Esophagus muscularis mucosa (tissue), 4 donors: ENCODE data around the gene INPP4B. TPM values are rescaled to one million over a fixed set of nuclear protein-coding genes. Genes with fewer than 3 reads are reported as not detected.

Experiments
- DNase-seq: peaks from one replicate; pipeline ENCODE4 v3.0.0-alpha.2; 2017; ENCODE audit errors: extremely low spot score
- H3K27ac ChIP-seq, 4 donors: fragments of 200-600 bp; sonication (generic); replicated peaks in 1 of 4; 1 replicate in 3 of 4; 2 replicates in 1 of 4; pipeline ENCODE4 v1.5.1; 2016 to 2019; ENCODE audit warnings: mild to moderate bottlenecking in 1 of 4
- H3K27me3 ChIP-seq, 4 donors: fragments of 200-600 bp; sonication (generic); one replicate each; pipeline versions ENCODE4 v1.5.1 to v1.6.0; 2016 to 2019
- H3K36me3 ChIP-seq, 4 donors: fragments of 200-600 bp; sonication (generic); one replicate each; pipeline ENCODE4 v1.5.1; 2016 to 2019
- H3K4me1 ChIP-seq, 4 donors: fragments of 200-600 bp; sonication (generic); one replicate each; pipeline ENCODE4 v1.5.1; 2016 to 2019
- H3K4me3 ChIP-seq, 4 donors: fragments of 200-600 bp; sonication (generic); 1 replicate in 2 of 4; 2 replicates in 2 of 4; pipeline ENCODE4 v1.5.1; 2016 to 2019; ENCODE audit warnings: mild to moderate bottlenecking in 4 of 4, moderate library complexity in 1 of 4
- H3K9me3 ChIP-seq, 4 donors: fragments of 200-600 bp; sonication (generic); 1 replicate in 3 of 4; 2 replicates in 1 of 4; pipeline ENCODE4 v1.5.1; 2016 to 2019
- CTCF ChIP-seq, 3 experiments: fragments of 200-600 bp in 2 of 3; fragments of 450-650 bp in 1 of 3; sonication (generic) in 2 of 3; IDR thresholded peaks; one replicate each; pipeline ENCODE4 v1.5.1; 2017 to 2019; ENCODE audit warnings: antibody characterized with exemption in 3 of 3, mild to moderate bottlenecking in 2 of 3, moderate library complexity in 1 of 3
- EP300 ChIP-seq: sonication (generic); formaldehyde crosslinking; IDR thresholded peaks from one replicate; pipeline ENCODE4 v1.6.1; 2017; ENCODE audit warnings: antibody characterized with exemption
- POLR2A ChIP-seq: fragments of 450-650 bp; IDR thresholded peaks from one replicate; pipeline ENCODE4 v1.6.1; 2017; ENCODE audit warnings: antibody characterized with exemption, moderate library complexity, mild to moderate bottlenecking, low read depth
- POLR2AphosphoS5 ChIP-seq, 2 donors: sonication (generic); formaldehyde crosslinking; IDR thresholded peaks; one replicate each; pipeline ENCODE4 v1.6.1; 2017; ENCODE audit warnings: antibody characterized with exemption in 2 of 2
- WGBS: methylation state at CpG from one replicate; pipeline ENCODE4 v1.1.5; 2018; 5-methylcytosine and 5-hydroxymethylcytosine counted together
- intact Hi-C: fragments of 100-400 bp; cut with DNase I; formaldehyde crosslinking; loops from one replicate; pipeline ENCODE4 v1.15.1; 2023
- total RNA-seq, 4 donors: library from RNA; depleted of rRNA; stranded (reverse); fragments of >200 nt; gene quantifications; one replicate each; pipeline versions ENCODE4 v1.1.0 to v1.2.1, GENCODE V29; 2016

Gene INPP4B
- total RNA-seq, 4 donors from 2014 or later, result 12.7 to 23.4 (median 15.9) TPM

DNA sequence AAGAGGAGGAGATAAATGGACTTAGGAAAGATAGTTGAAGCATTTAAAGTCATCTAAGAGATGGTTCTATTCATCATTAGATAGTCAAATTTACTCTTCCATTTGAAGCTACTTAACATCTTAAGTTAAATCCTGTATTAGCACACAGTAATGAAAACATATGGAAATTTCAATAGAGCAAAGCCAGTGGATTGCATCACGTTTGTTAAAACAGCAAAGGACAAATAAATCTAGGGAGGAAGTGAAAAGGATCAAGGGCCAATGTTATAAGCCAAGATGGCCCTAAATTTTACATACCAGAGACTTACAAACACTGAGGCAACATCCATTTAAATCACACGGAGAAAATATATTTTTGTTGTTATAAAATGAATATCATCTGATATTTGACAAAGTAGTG is 602.8 kb downstream of the INPP4B start:
- H3K9me3 ChIP-seq, result peaks cover 0 to 7% (median 3%) of the 10 kb centered on the region in 4 donors
- TF ChIP-seq CTCF (IDR thresholded peaks at IDR 0.05) (no peak), POLR2A (no peak), POLR2AphosphoS5 (IDR thresholded peaks at IDR 0.05) (no peak), EP300 (no peak)
- no peak overlapping the region for H3K27ac ChIP-seq
- no peaks in the 10 kb centered on the region for H3K27me3 ChIP-seq
- intact Hi-C loops, result no loop called here
- DNase-seq, result no peak
- H3K4me3 ChIP-seq, result no peak overlapping the region
- 65% methylated on average over 2 of the region's 2 CpGs for WGBS
- no peaks in the 10 kb centered on the region for H3K4me1 ChIP-seq
- H3K36me3 ChIP-seq, result no peaks in the 10 kb centered on the region

DNA sequence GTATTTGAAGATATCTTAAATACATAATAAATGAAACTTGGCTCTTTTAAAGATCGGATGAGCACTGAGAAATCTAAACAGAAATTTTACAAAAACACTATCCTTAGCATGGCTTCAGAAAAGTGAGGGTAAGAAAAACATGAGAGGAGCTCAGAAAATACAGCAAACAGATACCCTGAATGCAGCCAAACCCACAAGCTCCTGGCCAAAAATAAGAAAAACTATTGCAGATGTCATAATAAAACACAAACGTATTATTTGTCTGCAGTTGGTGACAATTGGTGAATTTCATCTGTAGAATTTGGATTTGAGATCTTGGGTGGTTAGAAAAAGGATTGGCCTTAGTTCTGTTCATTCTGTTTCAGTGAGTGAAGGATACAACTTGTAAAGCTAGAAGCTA is 603.9 kb downstream of the INPP4B start:
- TF ChIP-seq CTCF (IDR thresholded peaks at IDR 0.05), result no peak
- TF ChIP-seq POLR2A, result no peak
- no peak for TF ChIP-seq EP300
- no peak for TF ChIP-seq POLR2AphosphoS5 (IDR thresholded peaks at IDR 0.05)
- WGBS, result 44% methylated on average over 2 of the region's 2 CpGs
- intact Hi-C loops, result no loop called here
- H3K27ac ChIP-seq, result no peak overlapping the region
- DNase-seq, result no peak
- peaks cover 0 to 7% (median 3%) of the 10 kb centered on the region in 4 donors for H3K9me3 ChIP-seq
- no peaks in the 10 kb centered on the region for H3K4me1 ChIP-seq
- H3K36me3 ChIP-seq, result no peaks in the 10 kb centered on the region
- H3K4me3 ChIP-seq, result no peak overlapping the region
- H3K27me3 ChIP-seq, result no peaks in the 10 kb centered on the region

GRCh38 chr4:142238589-142238988 is 607.5 kb downstream of the INPP4B start:
- intact Hi-C loops, result no loop called here
- TF ChIP-seq POLR2A, result no peak
- TF ChIP-seq CTCF (IDR thresholded peaks at IDR 0.05), result no peak
- TF ChIP-seq POLR2AphosphoS5 (IDR thresholded peaks at IDR 0.05), result no peak
- TF ChIP-seq EP300, result no peak
- Histone ChIP-seq H3K36me3 (no peaks in the 10 kb centered on the region), H3K27ac (no peak overlapping the region), H3K4me3 (no peak overlapping the region), H3K27me3 (no peaks in the 10 kb centered on the region), H3K4me1 (no peaks in the 10 kb centered on the region), H3K9me3 (no peaks in the 10 kb centered on the region)
- no peak for DNase-seq

DNA sequence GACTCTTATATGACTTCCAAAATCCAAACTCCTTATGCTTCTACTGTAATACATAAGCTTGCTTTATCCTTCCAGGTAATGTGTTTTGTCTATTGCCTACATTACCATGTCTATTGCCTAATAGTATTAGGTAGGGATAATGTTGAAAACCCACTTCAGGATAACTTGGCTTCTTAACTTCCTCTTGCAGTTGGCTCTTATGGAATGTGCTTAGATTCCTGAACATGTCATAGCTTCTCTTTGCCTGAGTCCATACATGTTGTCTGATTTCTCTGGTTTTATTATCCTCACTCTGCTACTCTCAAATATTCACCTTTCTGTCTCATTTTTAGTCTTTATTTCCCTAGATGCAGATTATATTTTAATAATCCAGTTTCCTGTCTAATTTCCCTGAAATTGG is 609.8 kb downstream of the INPP4B start:
- Histone ChIP-seq H3K36me3 (no peaks in the 10 kb centered on the region), H3K27ac (no peak overlapping the region), H3K27me3 (no peaks in the 10 kb centered on the region), H3K4me1 (no peaks in the 10 kb centered on the region), H3K9me3 (no peaks in the 10 kb centered on the region), H3K4me3 (no peak overlapping the region)
- TF ChIP-seq CTCF (IDR thresholded peaks at IDR 0.05), result no peak
- TF ChIP-seq POLR2AphosphoS5 (IDR thresholded peaks at IDR 0.05), result no peak
- no peak for TF ChIP-seq POLR2A
- no peak for TF ChIP-seq EP300
- intact Hi-C loops, result no loop called here
- DNase-seq, result no peak

DNA sequence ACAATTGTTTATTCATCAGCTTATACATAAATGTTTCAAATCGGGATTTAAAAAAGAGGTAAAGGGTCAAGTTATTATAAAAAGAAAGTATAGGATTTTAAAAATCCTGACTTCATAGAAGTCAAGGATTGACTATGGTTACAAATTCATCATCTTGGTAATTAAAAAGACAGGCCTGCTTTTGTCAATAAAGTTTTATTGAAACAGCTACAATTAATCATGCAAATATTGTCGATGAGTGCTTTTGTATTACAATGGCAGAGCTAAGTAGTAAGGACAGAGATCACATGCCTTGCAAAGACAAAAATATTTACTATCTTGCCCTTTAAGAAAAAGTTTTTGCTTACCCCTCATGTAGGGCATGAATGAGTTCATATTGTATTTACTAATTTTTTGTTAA is 614.3 kb downstream of the INPP4B start:
- WGBS, result 95% methylated on average over 2 of the region's 2 CpGs
- Histone ChIP-seq H3K9me3 (no peaks in the 10 kb centered on the region), H3K4me1 (no peaks in the 10 kb centered on the region), H3K27ac (no peak overlapping the region), H3K27me3 (no peaks in the 10 kb centered on the region), H3K4me3 (no peak overlapping the region), H3K36me3 (no peaks in the 10 kb centered on the region)
- no peak for TF ChIP-seq POLR2AphosphoS5 (IDR thresholded peaks at IDR 0.05)
- no peak for TF ChIP-seq POLR2A
- TF ChIP-seq CTCF (IDR thresholded peaks at IDR 0.05), result no peak
- TF ChIP-seq EP300, result no peak
- intact Hi-C loops, result no loop called here
- DNase-seq, result no peak
